Prostate gland (tissue), 2 donors: ENCODE measurements around the gene PDE1C.

Experiments
- CTCF ChIP-seq, 4 experiments: fragments of 200-600 bp in 2 of 4; fragments of 450-650 bp in 2 of 4; sonication (generic) in 2 of 4; IDR thresholded peaks; 1 replicate in 3 of 4; 2 replicates in 1 of 4; pipeline ENCODE4 v1.5.1; 2016 to 2019; ENCODE audit warnings: antibody characterized with exemption in 4 of 4, mild to moderate bottlenecking in 2 of 4, moderate library complexity in 2 of 4
- POLR2AphosphoS5 ChIP-seq: sonication (generic); formaldehyde crosslinking; IDR thresholded peaks from one replicate; pipeline ENCODE4 v1.6.1; 2017; ENCODE audit warnings: antibody characterized with exemption

GRCh38 chr7:31811650-31812461, 258.4 kb downstream of the PDE1C start:
- no peak for TF ChIP-seq POLR2AphosphoS5
- no peak for TF ChIP-seq CTCF (IDR thresholded peaks at IDR 0.05)
